ENCODE results near the gene HOXB6.

HOXB6 gene

GRCh38 chr17:48627118-48627597 is 22.4 kb upstream of the HOXB6 start:
- ChIA-PET CTCF (interaction anchor here (3.2 to 6.1 kb wide), 2 partner anchors 9 to 13 kb away, joined by 28 to 31 read pairs; partner anchors contain the start of gene HOXB8), POLR2A (no interaction called here)
- no peak for DNase-seq (ENCODE audit: extremely low spot score)
- TF ChIP-seq CTCF (IDR thresholded peaks at IDR 0.05; ENCODE audit: control extremely low read depth, extremely low read depth, low read depth, missing control alignments) = no peak

GRCh38 chr17:48626245-48627117 is 21.7 kb upstream of the HOXB6 start, which contains the start of gene HOXB9:
TSS of gene HOXB9 (minus strand) at chr17:48626358. CDS start at chr17:48626269, 89 bp downstream.
- CTCF ChIA-PET = interaction anchor here (0.9 to 6.1 kb wide), 10 partner anchors 10 to 600 kb away, joined by 3 to 31 read pairs (median 5); partner anchors contain the start of genes HOXB3 and HOXB8
- no peak for TF ChIP-seq CTCF (IDR thresholded peaks at IDR 0.05; ENCODE audit: control extremely low read depth, extremely low read depth, low read depth, missing control alignments)
- POLR2A ChIA-PET = no interaction called here
- no peak for DNase-seq (ENCODE audit: extremely low spot score)

- no peak for TF ChIP-seq CTCF (IDR thresholded peaks at IDR 0.05; ENCODE audit: control extremely low read depth, extremely low read depth, low read depth, missing control alignments)
- POLR2A ChIA-PET = no interaction called here
- peak; percentile 69 for DNase-seq (ENCODE audit: extremely low spot score)
- CTCF ChIA-PET = interaction anchor here (0.8 to 6.1 kb wide), 15 partner anchors 11 to 599 kb away, joined by 3 to 31 read pairs (median 4); partner anchors contain the start of genes HOXB3 and HOXB8
These were observed 20.9 kb upstream of the HOXB6 start for GRCh38 chr17:48625495-48626244.

GRCh38 chr17:48624544-48625494 is 20.0 kb upstream of the HOXB6 start:
- CTCF ChIA-PET = interaction anchor here (0.8 to 6.1 kb wide), 19 partner anchors 10 to 599 kb away, joined by 3 to 31 read pairs (median 5); partner anchors contain the start of genes HOXB3, HOXB5 and HOXB8
- no peak for DNase-seq (ENCODE audit: extremely low spot score)
- POLR2A ChIA-PET = no interaction called here
- no peak for TF ChIP-seq CTCF (IDR thresholded peaks at IDR 0.05; ENCODE audit: control extremely low read depth, extremely low read depth, low read depth, missing control alignments)

- no peak for DNase-seq (ENCODE audit: extremely low spot score)
- CTCF ChIA-PET = interaction anchor here (0.9 to 6.1 kb wide), 9 partner anchors 9 to 588 kb away, joined by 3 to 31 read pairs (median 5); partner anchors contain the start of genes HOXB5 and HOXB8
- POLR2A ChIA-PET = no interaction called here
- TF ChIP-seq CTCF (IDR thresholded peaks at IDR 0.05; ENCODE audit: control extremely low read depth, extremely low read depth, low read depth, missing control alignments) = no peak
These were observed 19.3 kb upstream of the HOXB6 start for GRCh38 chr17:48624118-48624517.

All from GM10248 (cell line).